Mammary epithelial cell (primary cell): ENCODE data around the gene SGIP1.

Experiments used
- CTCF ChIP-seq, 2 donors: IDR thresholded peaks in 1 of 2; conservative IDR thresholded peaks in 1 of 2; 2 replicates each; pipeline ENCODE4 v1.5.1; 2011 to 2012; ENCODE audit warnings: inconsistent platforms in 2 of 2, low read length in 2 of 2, mild to moderate bottlenecking in 2 of 2, control low read depth in 1 of 2, low read depth in 1 of 2; ENCODE audit not compliant: insufficient read depth in 1 of 2; ENCODE audit errors: extremely low read depth in 1 of 2
- EZH2 ChIP-seq: IDR thresholded peaks from 2 replicates; pipeline ENCODE4 v1.6.1; 2012; ENCODE audit warnings: low read length, inconsistent platforms, borderline replicate concordance

GRCh38 chr1:66760506-66760905 lies 226.6 kb downstream of the SGIP1 start:
- TF ChIP-seq CTCF (conservative IDR thresholded peaks at IDR 0.05 in 1 of 2, IDR thresholded peaks at IDR 0.05 in 1 of 2; ENCODE audit: extremely low read depth in 1 of 2, insufficient read depth in 1 of 2, low read depth in 1 of 2, low read length in 2 of 2) (no peak), EZH2 (no peak)
